ENCODE results near the gene DDX51.

The DDX51 gene

DNA sequence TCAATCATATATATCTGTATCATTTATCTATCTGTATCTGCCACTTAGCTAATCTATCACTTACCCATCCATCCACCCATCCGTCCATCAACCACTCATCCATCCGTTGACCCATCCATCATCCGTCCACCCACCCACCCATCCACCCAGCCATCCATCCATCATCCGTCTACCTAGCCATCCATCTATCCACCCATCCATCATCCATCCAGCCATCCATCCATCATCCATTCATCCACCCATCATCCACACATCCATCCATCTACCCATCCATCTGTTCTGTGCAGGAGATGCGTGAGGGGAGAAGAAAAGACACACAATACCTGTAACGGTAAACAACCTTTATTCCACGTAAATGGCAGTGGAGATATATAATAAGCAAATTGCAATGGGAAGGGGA is 20.3 kb upstream of the DDX51 start:
- Histone ChIP-seq H3K27ac (replicated peaks) (no peak overlapping the region), H3K27me3 (ENCODE audit: insufficient read depth, poor library complexity, severe bottlenecking) (peaks cover 2% of the 10 kb centered on the region), H3K4me3 (replicated peaks; ENCODE audit: insufficient read depth, low read length) (no peak overlapping the region)
- no peak for TF ChIP-seq GABPA (IDR thresholded peaks at IDR 0.05; ENCODE audit: low read depth)
- TF ChIP-seq CTCF (IDR thresholded peaks at IDR 0.05; ENCODE audit: insufficient read depth, low read length): no peak
- TF ChIP-seq SPI1 (IDR thresholded peaks at IDR 0.05; ENCODE audit: borderline replicate concordance, low read depth): no peak
- TF ChIP-seq REST (IDR thresholded peaks at IDR 0.05; ENCODE audit: insufficient replicate concordance, low read depth): no peak
- TF ChIP-seq POLR2AphosphoS5 (IDR thresholded peaks at IDR 0.05; ENCODE audit: low read depth): no peak
- no peak for DNase-seq (ENCODE audit: low read depth in 1 of 2, low spot score in 1 of 2)

DNA sequence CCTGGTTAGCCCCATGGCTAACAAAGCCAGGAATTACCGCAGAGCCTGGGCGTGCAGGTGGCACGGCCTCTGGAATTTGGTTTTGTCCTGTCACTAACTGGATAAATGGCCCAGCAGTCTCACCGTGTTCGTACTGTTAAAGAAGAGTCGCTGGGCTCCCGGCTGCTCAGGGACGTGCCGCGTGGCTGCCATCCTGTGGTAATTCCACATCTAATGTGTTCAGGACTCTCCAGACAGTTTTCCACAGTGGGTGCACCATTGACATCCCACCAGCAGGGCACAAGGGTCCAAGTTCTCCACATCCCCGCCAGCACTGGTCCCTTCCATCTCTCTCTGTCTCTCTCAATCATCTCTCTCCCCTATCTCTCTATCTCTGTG is 19.8 kb upstream of the DDX51 start:
- no peak overlapping the region for H3K4me3 ChIP-seq (replicated peaks; ENCODE audit: insufficient read depth, low read length)
- H3K27ac ChIP-seq (replicated peaks): no peak overlapping the region
- TF ChIP-seq POLR2AphosphoS5 (IDR thresholded peaks at IDR 0.05; ENCODE audit: low read depth) (no peak), REST (IDR thresholded peaks at IDR 0.05; ENCODE audit: insufficient replicate concordance, low read depth) (no peak), GABPA (IDR thresholded peaks at IDR 0.05; ENCODE audit: low read depth) (no peak), SPI1 (IDR thresholded peaks at IDR 0.05; ENCODE audit: borderline replicate concordance, low read depth) (no peak), CTCF (IDR thresholded peaks at IDR 0.05; ENCODE audit: insufficient read depth, low read length) (no peak)
- H3K27me3 ChIP-seq (ENCODE audit: insufficient read depth, poor library complexity, severe bottlenecking): peaks cover 2% of the 10 kb centered on the region
- DNase-seq (ENCODE audit: low read depth in 1 of 2, low spot score in 1 of 2): no peak

DNA sequence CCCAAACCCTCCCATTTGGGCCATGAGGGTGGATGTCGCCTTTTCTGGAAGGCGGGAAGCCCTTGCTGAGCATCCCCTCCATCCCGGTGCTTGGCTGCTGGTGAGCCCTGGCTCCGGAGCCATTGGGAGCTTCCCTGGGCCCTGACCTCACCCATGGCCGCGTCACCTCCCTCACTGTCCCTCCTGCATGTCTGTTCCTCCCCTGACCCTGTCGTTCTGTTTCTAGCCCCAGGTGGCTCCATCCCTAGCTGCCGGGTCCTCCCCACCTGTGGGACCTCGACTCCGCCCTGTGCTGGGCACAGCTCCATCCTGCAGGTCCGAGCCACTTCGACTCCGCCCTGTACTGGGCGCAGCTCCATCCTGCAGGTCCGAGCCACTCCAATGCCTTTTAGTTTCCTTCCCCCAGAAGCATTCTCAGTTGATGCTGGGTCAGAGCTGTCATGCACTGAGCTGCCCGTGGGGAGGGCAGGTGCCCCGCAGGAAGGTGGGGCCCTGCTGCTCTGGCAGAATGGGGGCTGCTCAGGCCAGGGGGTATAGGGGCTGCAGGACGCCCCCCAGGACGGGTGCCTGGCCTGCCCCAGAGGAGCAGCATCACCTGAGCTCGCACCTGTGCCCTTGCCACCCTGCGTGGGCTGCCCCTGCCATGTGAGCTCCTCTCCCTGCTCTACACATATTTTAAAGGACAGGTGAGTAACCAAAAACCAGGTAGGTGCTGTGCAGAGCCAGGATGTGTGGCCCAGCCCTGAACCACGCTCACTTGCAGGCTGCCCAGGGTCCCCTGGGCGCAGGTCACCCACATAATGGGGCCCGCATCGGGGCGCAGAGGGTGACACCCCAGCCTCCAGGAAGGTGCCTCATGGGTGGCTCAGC is 19.2 kb upstream of the DDX51 start:
- Histone ChIP-seq H3K27me3 (ENCODE audit: insufficient read depth, poor library complexity, severe bottlenecking) (peaks cover 2% of the 10 kb centered on the region), H3K27ac (replicated peaks) (peak overlapping the region; percentile 35), H3K4me3 (replicated peaks; ENCODE audit: insufficient read depth, low read length) (peak overlapping the region; percentile 27)
- no peak for DNase-seq (ENCODE audit: low read depth in 1 of 2, low spot score in 1 of 2)
- TF ChIP-seq CTCF (IDR thresholded peaks at IDR 0.05; ENCODE audit: insufficient read depth, low read length) (no peak), POLR2AphosphoS5 (IDR thresholded peaks at IDR 0.05; ENCODE audit: low read depth) (no peak), SPI1 (IDR thresholded peaks at IDR 0.05; ENCODE audit: borderline replicate concordance, low read depth) (no peak), REST (IDR thresholded peaks at IDR 0.05; ENCODE audit: insufficient replicate concordance, low read depth) (no peak), GABPA (IDR thresholded peaks at IDR 0.05; ENCODE audit: low read depth) (no peak)
